GM21360 (cell line): ENCODE data around the gene STX17.

ENCODE experiments used
- ATAC-seq: cut with Tn5 transposase; IDR thresholded peaks from one replicate; pipeline ENCODE4 v1.9.1; 2021; ENCODE audit warnings: mild to moderate bottlenecking, moderate library complexity; ENCODE audit not compliant: unreplicated experiment

The STX17 gene

GRCh38 chr9:99905833-99906402, 536 bp upstream of the STX17 start:
- ATAC-seq = no peak

- ATAC-seq = no peak
Observed at GRCh38 chr9:99907208-99907532, 716 bp downstream of the STX17 start.

- ATAC-seq = no peak
Observed at GRCh38 chr9:99911600-99911999, 5.1 kb downstream of the STX17 start.

GRCh38 chr9:99916650-99917049, 10.2 kb downstream of the STX17 start:
- no peak for ATAC-seq

- no peak for ATAC-seq
Observed at GRCh38 chr9:99918134-99918533, 11.7 kb downstream of the STX17 start.

- ATAC-seq = no peak
Observed at GRCh38 chr9:99919930-99920329, 13.5 kb downstream of the STX17 start.

- ATAC-seq = no peak
Observed at GRCh38 chr9:99921875-99922710, 15.6 kb downstream of the STX17 start.

- ATAC-seq = no peak
Observed at GRCh38 chr9:99922711-99923030, 16.2 kb downstream of the STX17 start.

- no peak for ATAC-seq
Observed at GRCh38 chr9:99925541-99925940, 19.1 kb downstream of the STX17 start.

GRCh38 chr9:99929652-99930051, 23.2 kb downstream of the STX17 start:
- no peak for ATAC-seq

- ATAC-seq = no peak
Observed at GRCh38 chr9:99931155-99931840, 24.8 kb downstream of the STX17 start.

GRCh38 chr9:99936947-99937587, 30.6 kb downstream of the STX17 start:
- no peak for ATAC-seq

GRCh38 chr9:99947395-99947794, 40.9 kb downstream of the STX17 start:
- no peak for ATAC-seq

GRCh38 chr9:99948482-99948881, 42.0 kb downstream of the STX17 start:
- ATAC-seq = no peak

GRCh38 chr9:99948896-99949295, 42.4 kb downstream of the STX17 start:
- no peak for ATAC-seq

GRCh38 chr9:99953861-99954507, 47.5 kb downstream of the STX17 start:
- no peak for ATAC-seq

GRCh38 chr9:99954819-99955218, 48.4 kb downstream of the STX17 start:
- ATAC-seq = peak; percentile 76

- ATAC-seq = no peak
Observed at GRCh38 chr9:99955606-99956005, 49.2 kb downstream of the STX17 start.

- no peak for ATAC-seq
Observed at GRCh38 chr9:99962680-99963261, 56.3 kb downstream of the STX17 start.

GRCh38 chr9:99964336-99964735, 57.9 kb downstream of the STX17 start:
- no peak for ATAC-seq

- ATAC-seq = no peak
Observed at GRCh38 chr9:99966001-99966400, 59.5 kb downstream of the STX17 start.
